ENCODE results near the gene MAGI2. TPM values are rescaled to one million over a fixed set of nuclear protein-coding genes. Genes with fewer than 3 reads are reported as not detected.

Gene MAGI2
- total RNA-seq, 2 experiments from 2014 or later, result 0.03 to 0.17 TPM

GRCh38 chr7:79064187-79064823 is 389.2 kb downstream of the MAGI2 start:
- H3K9me2 ChIP-seq (ENCODE audit: insufficient read depth, low read length), result no peaks in the 10 kb centered on the region
- DNase-seq (ENCODE audit: low spot score), result no peak

GRCh38 chr7:79063019-79063698 is 390.3 kb downstream of the MAGI2 start:
- BruUV-seq (replicated peaks), result no TSS peak

More at GRCh38 chr7:79064187-79064823, 389.2 kb downstream of the MAGI2 start:
- intact Hi-C loops (cut with micrococcal nuclease; ENCODE audit: unreplicated experiment), result no loop called here
- CTCF ChIA-PET (ENCODE audit: unreplicated experiment), result no interaction called here
- no peaks in the 10 kb centered on the region for H3K36me3 ChIP-seq (ENCODE audit: insufficient read depth, low read length)
- H3K4me1 ChIP-seq (ENCODE audit: insufficient read depth, low read length, poor library complexity, severe bottlenecking), result no peaks in the 10 kb centered on the region
- no peak overlapping the region for H2AFZ ChIP-seq (ENCODE audit: low read length)
- no peak overlapping the region for H3K4me2 ChIP-seq (ENCODE audit: low read length)
- no TSS peak for BruUV-seq (replicated peaks)
- no peak for TF ChIP-seq CTCF (conservative IDR thresholded peaks at IDR 0.05; ENCODE audit: low read length)
- no peak for TF ChIP-seq EZH2phosphoT487 (IDR thresholded peaks at IDR 0.05; ENCODE audit: borderline replicate concordance, low read depth, low read length)
- H3K79me2 ChIP-seq (ENCODE audit: insufficient read depth, low read depth, low read length), result no peaks in the 10 kb centered on the region
- POLR2A ChIA-PET, result no interaction called here
- no peaks in the 10 kb centered on the region for H4K20me1 ChIP-seq (ENCODE audit: insufficient read depth, low read length)
- no peaks in the 10 kb centered on the region for H3K9me3 ChIP-seq (ENCODE audit: low read length)
- no peak overlapping the region for H3K27ac ChIP-seq (ENCODE audit: low read depth, low read length, poor library complexity, severe bottlenecking)
- no peak overlapping the region for H3K4me3 ChIP-seq (ENCODE audit: low read depth, low read length, poor library complexity, severe bottlenecking)

More at GRCh38 chr7:79063019-79063698, 390.3 kb downstream of the MAGI2 start:
- no peaks in the 10 kb centered on the region for H3K9me3 ChIP-seq (ENCODE audit: low read length)
- H3K4me1 ChIP-seq (ENCODE audit: insufficient read depth, low read length, poor library complexity, severe bottlenecking), result no peaks in the 10 kb centered on the region
- no peak for DNase-seq (ENCODE audit: low spot score)
- no peak overlapping the region for H3K4me2 ChIP-seq (ENCODE audit: low read length)
- POLR2A ChIA-PET, result interaction anchor here (0.7 kb wide), 1 partner anchor 15 kb away, joined by 3 read pairs; no protein-coding TSS in a partner anchor
- H3K9me2 ChIP-seq (ENCODE audit: insufficient read depth, low read length), result no peaks in the 10 kb centered on the region
- CTCF ChIA-PET (ENCODE audit: unreplicated experiment), result no interaction called here
- H3K27ac ChIP-seq (ENCODE audit: low read depth, low read length, poor library complexity, severe bottlenecking), result no peak overlapping the region
- H3K36me3 ChIP-seq (ENCODE audit: insufficient read depth, low read length), result no peaks in the 10 kb centered on the region
- no peaks in the 10 kb centered on the region for H3K79me2 ChIP-seq (ENCODE audit: insufficient read depth, low read depth, low read length)
- no peak overlapping the region for H2AFZ ChIP-seq (ENCODE audit: low read length)
- TF ChIP-seq EZH2phosphoT487 (IDR thresholded peaks at IDR 0.05; ENCODE audit: borderline replicate concordance, low read depth, low read length) (no peak), CTCF (conservative IDR thresholded peaks at IDR 0.05; ENCODE audit: low read length) (peak; percentile 39; the same call in 1 of the 2 replicates)
- no peaks in the 10 kb centered on the region for H4K20me1 ChIP-seq (ENCODE audit: insufficient read depth, low read length)
- intact Hi-C loops (cut with micrococcal nuclease; ENCODE audit: unreplicated experiment), result no loop called here
- H3K4me3 ChIP-seq (ENCODE audit: low read depth, low read length, poor library complexity, severe bottlenecking), result no peak overlapping the region
